Lower lobe of right lung (tissue), 2 donors: ENCODE results near the gene BPIFB6. TPM values are rescaled to one million over a fixed set of nuclear protein-coding genes. Genes with fewer than 3 reads are reported as not detected.

Experiments
- ATAC-seq, 2 donors: fragments of 200-7000 bp; cut with Tn5 transposase; one replicate each; pipeline ENCODE4 v1.9.1; 2020 to 2022; ENCODE audit warnings: mild to moderate bottlenecking in 2 of 2, moderate library complexity in 2 of 2
- DNase-seq: peaks from one replicate; pipeline ENCODE4 v3.0.0-alpha.2; 2020
- H3K27ac ChIP-seq: fragments of 200-600 bp; one replicate; pipeline ENCODE4 v1.8.0; 2022
- H3K27me3 ChIP-seq: fragments of 200-600 bp; one replicate; pipeline ENCODE4 v1.8.0; 2022; ENCODE audit warnings: low read depth
- H3K36me3 ChIP-seq: fragments of 200-600 bp; one replicate; pipeline ENCODE4 v1.8.0; 2022; ENCODE audit warnings: mild to moderate bottlenecking
- H3K4me1 ChIP-seq: fragments of 200-600 bp; one replicate; pipeline ENCODE4 v1.8.0; 2022
- H3K4me3 ChIP-seq: fragments of 200-600 bp; one replicate; pipeline ENCODE4 v1.8.0; 2022; ENCODE audit warnings: mild to moderate bottlenecking
- H3K9me3 ChIP-seq: fragments of 200-600 bp; one replicate; pipeline ENCODE4 v1.8.0; 2022
- CTCF ChIP-seq: fragments of 200-600 bp; IDR thresholded peaks from one replicate; pipeline ENCODE4 v1.8.0; 2022; ENCODE audit warnings: antibody characterized with exemption, mild to moderate bottlenecking
- intact Hi-C: fragments of 100-400 bp; cut with DNase I; formaldehyde crosslinking; loops from one replicate; pipeline ENCODE4 v1.11.0; 2022
- total RNA-seq: library from RNA; stranded (reverse); fragmentation: NEBNext Ultra II Directional; extraction: Animal tissue kit (Norgen Biotek cat#: 25700); gene quantifications from one replicate; pipeline ENCODE4 v1.2.1, GENCODE V29; 2021
- donor health status: DM: no; HTN: yes; CAD: no; lungs with severe emphysema.

Gene BPIFB6
- total RNA-seq, 1 donor from 2014 or later: not detected

- H3K4me3 ChIP-seq: no peak overlapping the region
- H3K27me3 ChIP-seq: peaks cover 3% of the 10 kb centered on the region
- H3K27ac ChIP-seq: no peak overlapping the region
- no peaks in the 10 kb centered on the region for H3K4me1 ChIP-seq
- TF ChIP-seq CTCF: no peak
- no peak for ATAC-seq
- no peaks in the 10 kb centered on the region for H3K36me3 ChIP-seq
- intact Hi-C loops: no loop called here
- no peaks in the 10 kb centered on the region for H3K9me3 ChIP-seq
- DNase-seq: no peak
These were observed 41.0 kb upstream of the BPIFB6 start for GRCh38 chr20:32990426-32990825.

- H3K27ac ChIP-seq: no peak overlapping the region
- H3K4me3 ChIP-seq: no peak overlapping the region
- no peaks in the 10 kb centered on the region for H3K9me3 ChIP-seq
- H3K27me3 ChIP-seq: peaks cover 3% of the 10 kb centered on the region
- no peaks in the 10 kb centered on the region for H3K4me1 ChIP-seq
- intact Hi-C loops: no loop called here
- no peak for TF ChIP-seq CTCF
- DNase-seq (no peak), ATAC-seq (no peak)
- no peaks in the 10 kb centered on the region for H3K36me3 ChIP-seq
These were observed 40.1 kb upstream of the BPIFB6 start for GRCh38 chr20:32991383-32991782.

DNA sequence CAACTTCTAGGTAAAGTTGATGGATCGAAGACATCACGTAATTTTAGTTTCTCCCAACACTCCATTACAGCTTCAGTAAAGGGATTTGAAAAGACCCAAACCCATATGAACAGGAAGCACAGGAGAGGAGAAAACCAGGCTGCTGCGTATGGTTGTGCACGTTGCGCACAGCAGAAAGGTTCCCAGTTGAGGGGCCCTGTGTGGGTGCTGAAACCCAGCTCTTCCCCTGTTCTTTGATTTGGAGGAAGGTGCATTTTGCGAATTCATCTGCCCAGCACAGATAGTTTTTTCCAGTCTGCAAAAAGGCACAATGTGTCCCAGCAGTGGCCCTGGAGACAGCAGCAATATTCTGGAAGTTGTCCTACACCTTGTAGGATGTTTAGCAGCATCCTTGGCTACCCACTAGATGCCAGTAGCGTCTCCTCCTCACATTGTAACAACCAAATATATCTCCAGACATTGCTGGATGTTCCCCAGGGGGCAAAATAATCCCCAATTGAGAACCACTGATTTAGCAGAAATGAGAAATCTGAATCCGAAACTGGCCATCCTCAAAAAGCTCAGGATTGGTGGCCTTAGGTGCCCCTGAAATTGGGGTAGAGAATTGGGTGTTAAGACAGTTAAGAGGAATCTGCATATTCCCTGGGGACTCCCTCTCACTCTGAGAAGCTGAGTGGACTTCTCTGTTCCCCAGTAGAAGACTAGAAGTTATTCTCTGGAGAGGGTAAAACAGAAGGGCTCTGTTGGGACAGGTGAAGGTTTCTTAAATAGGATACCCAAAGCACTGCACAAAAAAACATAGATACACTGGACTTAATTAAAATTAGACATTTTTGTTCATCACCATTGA, 39.4 kb upstream of the BPIFB6 start:
- ATAC-seq: no peak
- Histone ChIP-seq H3K36me3 (no peaks in the 10 kb centered on the region), H3K27ac (no peak overlapping the region), H3K4me1 (no peaks in the 10 kb centered on the region), H3K4me3 (no peak overlapping the region), H3K27me3 (peaks cover 3% of the 10 kb centered on the region), H3K9me3 (no peaks in the 10 kb centered on the region)
- TF ChIP-seq CTCF: no peak
- DNase-seq: no peak
- intact Hi-C loops: no loop called here

- no peak overlapping the region for H3K27ac ChIP-seq
- no peaks in the 10 kb centered on the region for H3K9me3 ChIP-seq
- DNase-seq (no peak), ATAC-seq (no peak)
- no peak overlapping the region for H3K4me3 ChIP-seq
- no peaks in the 10 kb centered on the region for H3K27me3 ChIP-seq
- no peak for TF ChIP-seq CTCF
- H3K36me3 ChIP-seq: no peaks in the 10 kb centered on the region
- intact Hi-C loops: no loop called here
- no peaks in the 10 kb centered on the region for H3K4me1 ChIP-seq
These were observed 37.9 kb upstream of the BPIFB6 start for GRCh38 chr20:32993496-32994050.

DNA sequence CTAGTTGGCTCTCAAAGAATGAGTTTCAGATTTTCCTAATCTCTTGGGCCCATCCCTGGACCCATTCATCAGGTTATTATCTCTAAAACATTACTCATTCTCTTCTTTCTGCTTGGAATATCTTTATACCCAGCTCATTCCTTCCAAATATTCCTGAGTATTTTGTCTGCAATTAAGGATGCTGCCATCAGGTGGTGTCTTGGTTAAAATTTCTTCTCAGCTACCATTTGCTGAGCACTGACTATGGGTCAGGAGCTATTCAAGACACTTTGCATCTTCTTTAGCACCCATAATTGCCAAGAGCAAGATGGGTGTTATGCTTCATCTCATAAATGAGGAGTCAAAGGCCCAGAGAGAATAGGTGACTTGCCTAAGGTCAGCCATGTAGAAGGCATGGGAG, 35.6 kb upstream of the BPIFB6 start:
- no peak for DNase-seq
- no peak for ATAC-seq

More for the DNA sequence above, 35.6 kb upstream of the BPIFB6 start:
- Histone ChIP-seq H3K27ac (no peak overlapping the region), H3K27me3 (no peaks in the 10 kb centered on the region), H3K4me1 (no peaks in the 10 kb centered on the region), H3K4me3 (no peak overlapping the region), H3K36me3 (no peaks in the 10 kb centered on the region), H3K9me3 (no peaks in the 10 kb centered on the region)
- intact Hi-C loops: no loop called here
- no peak for TF ChIP-seq CTCF
